Breast epithelium (tissue), 4 donors: ENCODE results near the gene TM6SF1. TPM values are rescaled to one million over a fixed set of nuclear protein-coding genes. Genes with fewer than 3 reads are reported as not detected.

Experiments used
- DNase-seq, 2 donors: peaks; one replicate each; pipeline ENCODE4 v3.0.0-alpha.2; 2019; ENCODE audit warnings: low spot score in 2 of 2
- H3K27ac ChIP-seq, 2 donors: fragments of 200-600 bp; sonication (generic) in 1 of 2; one replicate each; pipeline ENCODE4 v1.5.1; 2016 to 2019; ENCODE audit warnings: mild to moderate bottlenecking in 1 of 2
- H3K27me3 ChIP-seq, 2 donors: fragments of 200-600 bp; sonication (generic) in 1 of 2; one replicate each; pipeline versions ENCODE4 v1.5.1 to v1.6.0; 2017 to 2019; ENCODE audit warnings: control low read depth in 1 of 2, mild to moderate bottlenecking in 1 of 2
- H3K36me3 ChIP-seq: fragments of 200-600 bp; one replicate; pipeline ENCODE4 v1.5.1; 2019
- H3K4me1 ChIP-seq, 2 donors: fragments of 200-600 bp; sonication (generic); one replicate each; pipeline ENCODE4 v1.5.1; 2016 to 2019; ENCODE audit warnings: control low read depth in 1 of 2
- H3K4me3 ChIP-seq, 3 donors: fragments of 200-600 bp; sonication (generic); 1 replicate in 2 of 3; 2 replicates in 1 of 3; pipeline ENCODE4 v1.5.1; 2016 to 2019; ENCODE audit warnings: mild to moderate bottlenecking in 3 of 3, moderate library complexity in 2 of 3
- H3K9me3 ChIP-seq, 2 donors: fragments of 200-600 bp; sonication (generic) in 1 of 2; one replicate each; pipeline ENCODE4 v1.5.1; 2016 to 2019; ENCODE audit warnings: control low read depth in 1 of 2
- POLR2A ChIP-seq: fragments of 450-650 bp; IDR thresholded peaks from one replicate; pipeline ENCODE4 v1.6.1; 2016; ENCODE audit warnings: antibody characterized with exemption, mild to moderate bottlenecking, moderate library complexity
- POLR2AphosphoS5 ChIP-seq, 3 donors: sonication (generic); formaldehyde crosslinking; IDR thresholded peaks; one replicate each; pipeline ENCODE4 v1.6.1; 2017; ENCODE audit warnings: antibody characterized with exemption in 3 of 3
- intact Hi-C: fragments of 100-400 bp; cut with DNase I; formaldehyde crosslinking; loops from one replicate; pipeline ENCODE4 v1.15.1; 2023; ENCODE audit warnings: low total_unique reads
- total RNA-seq, 3 donors: library from RNA; depleted of rRNA; stranded (reverse); fragments of >200 nt; gene quantifications; one replicate each; pipeline ENCODE4 v1.1.0, GENCODE V29; 2016
- TF ChIP-seq, protein P1 (sequence below), 3 donors: fragments of 450-650 bp; IDR thresholded peaks; one replicate each; pipeline ENCODE4 v1.5.1; 2016 to 2017; ENCODE audit warnings: antibody characterized with exemption in 3 of 3, mild to moderate bottlenecking in 3 of 3, moderate library complexity in 3 of 3

TM6SF1 gene
- total RNA-seq, 3 donors from 2014 or later, result 6.4 to 8.5 (median 7.3) TPM

DNA sequence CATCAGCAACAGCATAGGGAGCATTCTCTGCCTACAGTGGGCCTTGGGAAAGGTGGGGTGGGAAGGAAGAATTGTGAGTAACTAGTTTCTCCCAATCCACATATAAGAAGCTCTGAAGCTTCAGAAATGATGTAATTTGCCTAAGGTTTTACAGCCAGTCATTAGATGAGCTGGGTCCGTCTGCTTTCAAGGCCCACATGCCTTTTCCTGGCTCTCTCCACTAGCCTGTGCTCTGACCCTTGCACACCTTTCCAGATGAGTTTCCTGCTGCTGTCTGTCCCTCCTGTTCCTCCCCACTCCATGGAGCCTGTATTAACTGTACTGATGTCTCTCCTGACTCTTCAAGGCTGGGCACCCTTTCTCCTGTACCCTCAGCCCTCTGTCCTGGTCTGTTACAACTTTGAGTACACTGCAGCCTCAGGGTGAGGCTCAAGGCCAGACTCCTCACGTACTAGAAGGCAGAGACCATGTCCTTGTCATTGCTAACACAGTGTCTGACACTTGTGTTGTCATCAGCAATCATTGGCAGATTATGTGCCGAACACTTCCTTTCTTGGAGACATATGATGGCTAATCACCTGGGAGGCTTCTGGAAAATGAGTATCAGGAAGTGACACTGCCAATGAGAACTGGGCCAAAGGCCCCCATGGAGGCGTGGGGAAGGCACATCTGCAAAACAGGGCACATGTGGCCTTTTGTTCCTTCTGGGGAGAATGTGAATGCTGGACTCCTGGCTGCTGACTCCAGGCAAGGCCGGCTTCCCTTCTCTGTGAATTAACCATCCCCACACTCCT is 6.6 kb downstream of the TM6SF1 start:
- H3K9me3 ChIP-seq, result no peaks in the 10 kb centered on the region
- intact Hi-C loops, result no loop called here
- DNase-seq, result no peak
- no peaks in the 10 kb centered on the region for H3K36me3 ChIP-seq
- H3K4me1 ChIP-seq, result no peaks in the 10 kb centered on the region
- H3K4me3 ChIP-seq, result no peak overlapping the region
- peak overlapping the region in 1 of 2 donors; percentile 70 for H3K27ac ChIP-seq
- TF ChIP-seq, protein P1, sequence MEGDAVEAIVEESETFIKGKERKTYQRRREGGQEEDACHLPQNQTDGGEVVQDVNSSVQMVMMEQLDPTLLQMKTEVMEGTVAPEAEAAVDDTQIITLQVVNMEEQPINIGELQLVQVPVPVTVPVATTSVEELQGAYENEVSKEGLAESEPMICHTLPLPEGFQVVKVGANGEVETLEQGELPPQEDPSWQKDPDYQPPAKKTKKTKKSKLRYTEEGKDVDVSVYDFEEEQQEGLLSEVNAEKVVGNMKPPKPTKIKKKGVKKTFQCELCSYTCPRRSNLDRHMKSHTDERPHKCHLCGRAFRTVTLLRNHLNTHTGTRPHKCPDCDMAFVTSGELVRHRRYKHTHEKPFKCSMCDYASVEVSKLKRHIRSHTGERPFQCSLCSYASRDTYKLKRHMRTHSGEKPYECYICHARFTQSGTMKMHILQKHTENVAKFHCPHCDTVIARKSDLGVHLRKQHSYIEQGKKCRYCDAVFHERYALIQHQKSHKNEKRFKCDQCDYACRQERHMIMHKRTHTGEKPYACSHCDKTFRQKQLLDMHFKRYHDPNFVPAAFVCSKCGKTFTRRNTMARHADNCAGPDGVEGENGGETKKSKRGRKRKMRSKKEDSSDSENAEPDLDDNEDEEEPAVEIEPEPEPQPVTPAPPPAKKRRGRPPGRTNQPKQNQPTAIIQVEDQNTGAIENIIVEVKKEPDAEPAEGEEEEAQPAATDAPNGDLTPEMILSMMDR (IDR thresholded peaks at IDR 0.05), result no peak
- TF ChIP-seq POLR2AphosphoS5 (IDR thresholded peaks at IDR 0.05) (peak in 1 of 3 donors; percentile 27), POLR2A (no peak)
- peaks cover 0 to 17% of the 10 kb centered on the region in 2 donors for H3K27me3 ChIP-seq

DNA sequence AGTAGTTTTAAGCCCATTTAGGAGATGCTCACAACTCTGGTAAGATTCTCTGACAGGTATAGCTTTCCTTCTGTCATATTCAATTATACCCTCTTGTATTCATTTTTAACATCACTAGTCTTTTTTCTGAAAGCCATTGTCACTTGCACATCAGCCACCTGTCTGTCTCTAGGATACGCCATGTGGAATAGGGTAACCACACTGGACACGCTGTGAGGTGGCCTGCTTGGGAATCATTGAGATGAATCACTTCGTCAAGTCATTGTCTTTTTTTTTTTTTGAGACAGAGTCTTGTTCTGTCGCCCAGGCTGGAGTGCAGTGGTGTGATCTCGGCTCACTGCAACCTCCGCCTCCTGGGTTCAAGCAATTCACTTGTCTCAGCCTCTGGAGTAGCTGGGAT is 7.4 kb downstream of the TM6SF1 start:
- no peaks in the 10 kb centered on the region for H3K9me3 ChIP-seq
- TF ChIP-seq, protein P1 (IDR thresholded peaks at IDR 0.05), result no peak
- TF ChIP-seq POLR2A (no peak), POLR2AphosphoS5 (IDR thresholded peaks at IDR 0.05) (no peak)
- intact Hi-C loops, result no loop called here
- H3K36me3 ChIP-seq, result no peaks in the 10 kb centered on the region
- no peak overlapping the region for H3K27ac ChIP-seq
- no peak overlapping the region for H3K4me3 ChIP-seq
- no peaks in the 10 kb centered on the region for H3K4me1 ChIP-seq
- peaks cover 0 to 9% of the 10 kb centered on the region in 2 donors for H3K27me3 ChIP-seq
- no peak for DNase-seq

DNA sequence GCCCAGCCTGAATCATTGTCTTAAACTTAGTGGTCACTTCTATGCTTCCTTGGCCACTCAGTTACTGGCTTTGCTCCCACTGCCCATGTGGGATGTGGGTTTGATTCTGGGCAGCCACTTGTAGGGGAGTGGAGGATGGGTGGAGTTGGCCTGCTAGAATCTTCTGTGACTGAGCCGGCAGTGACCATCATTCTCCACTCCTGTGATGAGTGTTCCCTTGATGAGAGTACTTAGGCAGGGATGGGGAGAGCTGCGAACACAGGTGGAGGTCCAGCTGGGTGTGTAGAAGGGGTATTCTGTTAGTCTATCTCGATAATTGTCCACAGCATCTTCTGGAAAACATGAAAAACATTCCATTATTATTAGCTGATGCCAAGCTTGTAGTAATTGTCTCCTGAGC is 8.0 kb downstream of the TM6SF1 start:
- no peaks in the 10 kb centered on the region for H3K4me1 ChIP-seq
- H3K4me3 ChIP-seq, result no peak overlapping the region
- H3K27ac ChIP-seq, result no peak overlapping the region
- peaks cover 0 to 4% of the 10 kb centered on the region in 2 donors for H3K27me3 ChIP-seq
- no peaks in the 10 kb centered on the region for H3K9me3 ChIP-seq
- no peaks in the 10 kb centered on the region for H3K36me3 ChIP-seq
- no peak for DNase-seq
- intact Hi-C loops, result no loop called here
- TF ChIP-seq POLR2AphosphoS5 (IDR thresholded peaks at IDR 0.05), result no peak
- TF ChIP-seq, protein P1 (IDR thresholded peaks at IDR 0.05), result no peak
- TF ChIP-seq POLR2A, result no peak

DNA sequence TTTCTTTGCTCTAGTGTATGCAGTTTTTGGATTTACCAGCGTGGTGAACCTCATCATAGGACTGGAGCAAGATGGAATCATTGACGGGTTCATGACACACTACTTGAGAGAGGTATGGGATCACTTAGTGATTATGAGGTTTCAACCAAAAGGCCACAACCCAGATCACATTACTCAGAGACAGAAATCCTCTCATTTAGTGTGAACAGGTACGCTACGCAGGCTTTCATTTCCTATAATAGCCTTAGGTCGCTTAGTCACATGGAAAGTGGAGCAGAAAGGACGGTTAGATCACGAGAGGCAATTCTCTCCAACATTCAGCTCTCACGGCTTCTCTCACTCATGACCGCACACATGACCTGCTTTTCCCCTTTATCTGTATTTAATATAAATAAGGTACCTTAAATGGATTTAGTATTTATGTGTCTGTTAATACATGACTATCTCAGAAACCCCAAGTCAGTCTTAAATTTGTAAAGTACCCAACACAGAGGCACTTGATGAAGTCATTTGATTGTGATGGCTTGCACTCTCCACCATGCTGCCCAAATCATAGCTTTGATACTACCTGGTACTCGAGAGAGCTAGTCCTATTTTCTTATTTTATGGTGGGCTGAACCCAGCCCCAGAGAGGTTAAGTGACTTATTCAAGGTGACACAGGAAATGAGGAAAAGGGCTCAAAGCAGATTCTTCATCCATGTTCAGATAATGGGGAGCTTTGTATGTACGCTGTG is 8.6 kb downstream of the TM6SF1 start:
- intact Hi-C loops, result no loop called here
- Histone ChIP-seq H3K9me3 (no peaks in the 10 kb centered on the region), H3K4me3 (no peak overlapping the region), H3K4me1 (no peaks in the 10 kb centered on the region), H3K36me3 (no peaks in the 10 kb centered on the region), H3K27me3 (no peaks in the 10 kb centered on the region), H3K27ac (no peak overlapping the region)
- no peak for DNase-seq
- TF ChIP-seq POLR2A (no peak), POLR2AphosphoS5 (IDR thresholded peaks at IDR 0.05) (no peak)
- TF ChIP-seq, protein P1 (IDR thresholded peaks at IDR 0.05), result no peak

- H3K27ac ChIP-seq, result no peak overlapping the region
- H3K36me3 ChIP-seq, result no peaks in the 10 kb centered on the region
- no peaks in the 10 kb centered on the region for H3K9me3 ChIP-seq
- no peaks in the 10 kb centered on the region for H3K4me1 ChIP-seq
- TF ChIP-seq POLR2A (no peak), POLR2AphosphoS5 (IDR thresholded peaks at IDR 0.05) (no peak)
- TF ChIP-seq, protein P1 (IDR thresholded peaks at IDR 0.05), result no peak
- intact Hi-C loops, result no loop called here
- no peaks in the 10 kb centered on the region for H3K27me3 ChIP-seq
- no peak overlapping the region for H3K4me3 ChIP-seq
- DNase-seq, result no peak
Measured at GRCh38 chr15:83118291-83118827, 10.9 kb downstream of the TM6SF1 start.
